ENCODE data around the gene MINDY4.

DNA sequence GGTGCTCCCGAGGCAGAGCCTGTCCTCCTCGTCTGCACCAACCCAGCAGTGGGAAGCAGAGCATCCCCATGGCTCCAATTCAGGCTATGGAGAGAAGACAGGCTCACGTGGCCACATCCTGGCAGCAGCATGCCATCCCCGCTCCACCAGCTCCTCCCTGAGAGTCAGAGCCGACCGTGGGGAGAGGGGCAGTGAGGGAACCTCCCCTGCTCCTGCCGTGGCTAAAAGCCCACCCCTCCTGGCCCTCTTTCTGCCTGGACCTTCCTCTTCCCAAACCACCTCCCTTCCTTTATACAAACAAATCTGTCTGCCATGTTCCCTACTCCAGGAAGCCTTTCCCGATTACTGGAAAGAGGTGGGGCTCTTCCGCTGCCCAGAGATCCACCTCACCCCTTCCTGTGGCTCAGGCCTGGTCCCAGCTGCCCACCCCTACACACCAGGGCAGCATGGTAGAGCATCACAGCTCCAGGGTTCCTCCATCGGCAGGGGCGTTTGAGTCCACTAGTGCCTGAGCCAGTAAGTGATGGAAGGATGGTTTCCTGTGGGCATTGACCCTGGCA lies 129.7 kb downstream of the MINDY4 start:
- TF ChIP-seq, protein P1, sequence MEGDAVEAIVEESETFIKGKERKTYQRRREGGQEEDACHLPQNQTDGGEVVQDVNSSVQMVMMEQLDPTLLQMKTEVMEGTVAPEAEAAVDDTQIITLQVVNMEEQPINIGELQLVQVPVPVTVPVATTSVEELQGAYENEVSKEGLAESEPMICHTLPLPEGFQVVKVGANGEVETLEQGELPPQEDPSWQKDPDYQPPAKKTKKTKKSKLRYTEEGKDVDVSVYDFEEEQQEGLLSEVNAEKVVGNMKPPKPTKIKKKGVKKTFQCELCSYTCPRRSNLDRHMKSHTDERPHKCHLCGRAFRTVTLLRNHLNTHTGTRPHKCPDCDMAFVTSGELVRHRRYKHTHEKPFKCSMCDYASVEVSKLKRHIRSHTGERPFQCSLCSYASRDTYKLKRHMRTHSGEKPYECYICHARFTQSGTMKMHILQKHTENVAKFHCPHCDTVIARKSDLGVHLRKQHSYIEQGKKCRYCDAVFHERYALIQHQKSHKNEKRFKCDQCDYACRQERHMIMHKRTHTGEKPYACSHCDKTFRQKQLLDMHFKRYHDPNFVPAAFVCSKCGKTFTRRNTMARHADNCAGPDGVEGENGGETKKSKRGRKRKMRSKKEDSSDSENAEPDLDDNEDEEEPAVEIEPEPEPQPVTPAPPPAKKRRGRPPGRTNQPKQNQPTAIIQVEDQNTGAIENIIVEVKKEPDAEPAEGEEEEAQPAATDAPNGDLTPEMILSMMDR (IDR thresholded peaks at IDR 0.05) = no peak
- TF ChIP-seq EP300 (IDR thresholded peaks at IDR 0.05) (no peak), POLR2A (IDR thresholded peaks at IDR 0.05; ENCODE audit: low read depth) (no peak)
